HG03457 (cell line): ENCODE data around the gene INAFM1.
A peak's percentile ranks its signal among the peaks of the same experiment; 100 is the strongest.

ENCODE experiments used
- ATAC-seq: cut with Tn5 transposase; IDR thresholded peaks from one replicate; pipeline ENCODE4 v1.9.1; 2021; ENCODE audit warnings: moderate number of reproducible peaks; ENCODE audit not compliant: unreplicated experiment

The INAFM1 gene

GRCh38 chr19:47274071-47274890 lies at the start of gene INAFM1:
TSS of gene INAFM1 (plus strand) at chr19:47274885. CDS start at chr19:47274920, 35 bp downstream.
- ATAC-seq: no peak

- peak; percentile 38 for ATAC-seq
Measured at GRCh38 chr19:47225746-47226425, 48.8 kb upstream of the INAFM1 start.

DNA sequence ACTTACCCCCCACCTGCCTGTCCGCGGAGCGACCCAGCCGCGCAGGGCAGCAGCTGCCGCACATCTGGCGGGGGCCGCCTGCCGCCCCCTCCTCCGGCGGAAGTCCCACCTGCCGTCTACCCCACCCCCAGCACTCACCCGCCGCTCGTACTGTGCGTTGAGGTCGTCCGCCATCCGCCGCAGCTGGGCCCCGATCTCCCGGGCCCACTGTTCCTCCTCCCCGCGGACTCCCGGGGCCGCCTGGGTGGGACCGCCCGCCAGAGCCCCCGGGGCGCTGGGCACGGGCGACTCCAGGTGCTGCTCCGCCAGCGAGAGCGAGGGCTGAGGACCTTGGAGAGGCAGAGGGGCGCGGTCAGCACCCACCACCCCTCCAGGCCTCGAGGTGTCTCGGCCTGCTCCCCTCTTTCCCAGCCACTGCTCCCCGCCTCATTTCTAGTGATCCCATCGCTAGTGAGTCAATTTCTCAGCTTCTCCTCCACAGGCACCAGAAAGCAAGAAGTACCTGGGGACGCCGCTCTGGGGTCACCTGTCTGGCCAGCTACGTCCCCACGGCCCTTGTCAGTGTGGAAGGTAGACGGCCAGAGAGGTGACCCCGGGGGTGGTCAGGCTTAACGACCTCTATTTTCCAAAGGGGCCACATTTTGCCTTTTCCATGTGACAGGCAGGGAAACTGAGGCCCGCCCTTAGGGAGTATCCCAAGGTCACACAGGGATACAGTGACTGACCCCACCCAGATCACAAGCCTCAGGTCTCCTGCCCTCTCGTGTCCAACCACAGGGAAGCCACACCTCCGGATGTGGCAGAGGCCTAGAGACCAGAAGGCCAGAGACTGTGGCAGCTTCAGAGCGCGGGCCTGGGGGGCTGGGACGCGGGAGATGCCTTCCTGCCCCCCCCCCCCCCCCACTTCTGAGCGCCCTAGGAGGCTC lies 48.0 kb upstream of the INAFM1 start:
- peak; percentile 3 for ATAC-seq

DNA sequence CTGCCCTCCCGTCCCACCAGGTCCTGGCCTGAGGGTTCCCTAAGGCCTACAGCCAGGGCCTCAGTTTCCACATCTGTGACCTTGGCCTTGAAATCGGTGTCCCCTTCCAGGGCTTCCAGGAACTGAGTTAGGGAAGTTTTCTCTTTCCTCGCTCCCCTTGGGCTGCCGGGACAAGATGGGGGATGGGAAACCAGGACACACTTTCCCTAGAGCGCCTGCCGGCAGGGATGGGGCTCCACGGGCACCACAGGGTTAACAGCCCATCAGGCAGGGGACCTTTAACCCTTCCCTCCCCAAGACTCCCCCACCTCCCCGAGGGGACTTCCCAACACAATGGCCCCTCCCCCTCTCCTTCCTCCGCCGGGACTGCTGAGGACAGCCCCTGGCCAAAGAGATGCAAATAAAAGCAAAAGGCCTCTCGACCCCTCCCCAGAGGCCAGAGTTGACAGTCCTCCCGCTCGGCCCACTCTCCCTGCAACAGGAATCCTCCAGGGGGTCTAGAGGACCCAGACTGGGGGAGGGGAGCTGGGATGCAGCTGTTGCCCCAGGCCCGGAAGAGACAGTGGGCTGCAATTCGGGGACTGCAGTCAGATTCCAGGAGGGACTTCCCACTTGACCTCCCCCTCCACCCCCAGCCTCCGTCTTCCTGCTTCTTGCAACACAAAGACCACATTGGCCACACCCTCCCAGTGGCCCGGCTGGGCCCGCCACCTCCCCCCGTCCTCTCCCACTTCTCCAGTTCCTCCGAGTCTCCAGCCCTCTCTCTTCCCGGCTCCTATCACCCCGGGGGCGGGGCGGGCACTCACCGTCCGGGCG lies 47.1 kb upstream of the INAFM1 start:
- ATAC-seq: no peak

DNA sequence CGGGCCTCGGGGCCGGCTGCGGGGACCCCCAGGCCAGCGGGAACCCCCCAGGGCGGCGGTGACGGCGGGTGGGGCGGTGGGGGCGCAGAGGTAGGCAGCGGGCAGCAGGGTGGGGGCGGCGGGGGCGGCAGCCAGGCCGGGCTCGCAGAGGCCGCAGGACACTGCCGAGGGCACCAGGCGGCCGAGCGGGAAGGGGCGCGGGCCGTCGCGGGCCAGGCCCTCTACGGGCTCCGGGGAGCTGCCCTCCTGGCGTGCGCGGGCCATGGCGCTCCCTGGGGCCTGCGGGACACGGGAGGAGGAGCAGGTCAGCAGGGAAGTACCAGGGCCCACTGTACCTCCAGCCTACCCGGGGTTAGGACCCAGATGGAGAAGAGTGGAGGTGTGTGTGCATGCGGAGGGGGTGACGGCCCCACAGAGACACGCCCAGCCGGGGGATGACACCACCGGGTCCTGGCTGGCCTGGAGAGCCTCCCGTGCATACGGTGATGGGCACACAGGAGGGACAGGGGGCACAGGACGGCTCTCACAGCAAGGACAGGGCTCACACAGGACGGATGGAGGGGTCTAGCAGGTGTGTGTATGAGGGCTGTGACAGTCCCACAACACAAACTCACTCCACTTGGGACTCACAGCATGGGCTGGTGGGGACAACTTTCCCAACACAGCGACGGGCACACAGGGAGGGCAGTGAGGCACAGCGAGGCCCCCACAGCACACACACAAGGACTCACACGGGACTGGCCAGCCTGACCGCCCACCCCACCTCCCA lies 46.3 kb upstream of the INAFM1 start:
- ATAC-seq: no peak

GRCh38 chr19:47228937-47229675 lies 45.6 kb upstream of the INAFM1 start:
- ATAC-seq: no peak

DNA sequence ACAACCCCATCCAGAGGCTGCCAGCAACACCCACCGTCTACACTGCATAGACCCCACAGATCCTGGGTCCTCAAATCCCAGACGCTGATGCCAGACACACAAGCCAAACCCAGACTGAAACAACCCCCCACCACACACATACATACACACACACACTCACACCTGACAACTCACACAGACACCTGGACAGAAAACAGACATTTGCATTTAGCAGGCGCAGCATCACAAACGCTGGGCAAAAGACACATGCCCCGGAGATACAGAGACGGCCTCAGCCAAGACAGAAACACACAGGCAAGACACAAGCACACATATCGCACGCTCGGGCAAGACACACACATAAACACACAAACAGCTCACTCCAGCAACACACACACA lies 45.0 kb upstream of the INAFM1 start:
- no peak for ATAC-seq

DNA sequence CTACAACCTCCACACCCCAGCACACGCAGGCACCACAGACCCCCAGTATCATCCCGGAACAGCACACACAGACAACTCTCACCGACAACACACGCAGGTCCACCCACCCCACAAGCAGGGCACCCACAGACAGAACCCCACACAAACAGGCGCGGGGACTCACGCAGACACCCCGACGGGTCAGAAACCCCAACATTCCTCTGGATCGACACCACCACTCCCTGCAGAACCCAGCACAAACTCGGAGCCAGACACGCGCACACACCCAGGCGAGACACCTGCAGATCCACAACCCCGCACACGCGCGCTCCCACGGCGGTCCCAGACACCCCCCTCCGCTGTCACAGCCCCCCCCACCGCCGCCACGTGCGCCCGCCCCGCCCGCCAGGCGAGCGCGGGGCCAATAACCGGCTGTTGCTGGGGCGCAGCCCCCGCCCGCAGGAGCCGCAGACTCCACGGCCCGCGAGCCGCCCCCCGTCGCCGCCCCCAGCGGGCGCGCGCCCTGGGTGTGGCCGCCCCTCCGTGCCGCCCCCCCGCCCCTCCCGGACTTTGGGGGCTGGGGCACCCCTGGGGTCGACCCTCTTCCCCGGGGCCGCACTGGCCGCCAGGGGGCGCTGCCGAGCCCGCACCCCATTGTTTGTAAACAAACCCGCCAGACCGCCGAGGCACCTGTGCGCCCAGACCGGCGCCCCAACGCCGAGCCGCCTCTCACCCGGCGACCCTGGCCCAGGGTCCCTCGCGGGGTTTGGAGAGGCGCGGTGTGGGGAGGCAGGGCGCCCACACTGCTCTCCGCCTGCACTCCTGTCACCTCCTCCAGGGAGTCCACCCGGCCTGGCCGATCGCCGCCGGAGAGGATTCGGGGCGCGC lies 44.4 kb upstream of the INAFM1 start:
- peak; percentile 21 for ATAC-seq

DNA sequence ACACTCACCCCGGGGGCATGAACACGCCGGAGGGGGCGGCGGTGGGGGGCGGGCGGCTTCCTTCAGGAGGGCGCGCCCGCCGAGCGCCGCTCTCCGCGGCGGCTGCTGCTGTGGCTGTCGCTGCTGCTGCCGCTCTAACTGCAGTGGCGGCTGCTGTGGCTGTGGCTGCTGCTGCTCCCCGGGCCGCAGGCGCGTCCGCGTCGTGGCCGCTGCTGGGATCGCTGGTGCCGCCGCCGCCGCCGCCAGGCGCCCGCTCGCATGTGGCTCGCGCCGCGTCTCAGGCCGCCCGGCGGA lies 43.8 kb upstream of the INAFM1 start, which contains the start of gene BBC3:
TSS of gene BBC3 (minus strand) at position 279 of the 294 bp plus-strand sequence. CDS start 2,768 bp downstream, outside the sequence.
- no peak for ATAC-seq

GRCh38 chr19:47231215-47232054 lies 43.2 kb upstream of the INAFM1 start:
- ATAC-seq: no peak

GRCh38 chr19:47232422-47233211 lies 42.1 kb upstream of the INAFM1 start:
- ATAC-seq: no peak

- no peak for ATAC-seq
Measured at GRCh38 chr19:47236072-47236675, 38.5 kb upstream of the INAFM1 start.

- no peak for ATAC-seq
Measured at GRCh38 chr19:47239152-47239551, 35.5 kb upstream of the INAFM1 start.

DNA sequence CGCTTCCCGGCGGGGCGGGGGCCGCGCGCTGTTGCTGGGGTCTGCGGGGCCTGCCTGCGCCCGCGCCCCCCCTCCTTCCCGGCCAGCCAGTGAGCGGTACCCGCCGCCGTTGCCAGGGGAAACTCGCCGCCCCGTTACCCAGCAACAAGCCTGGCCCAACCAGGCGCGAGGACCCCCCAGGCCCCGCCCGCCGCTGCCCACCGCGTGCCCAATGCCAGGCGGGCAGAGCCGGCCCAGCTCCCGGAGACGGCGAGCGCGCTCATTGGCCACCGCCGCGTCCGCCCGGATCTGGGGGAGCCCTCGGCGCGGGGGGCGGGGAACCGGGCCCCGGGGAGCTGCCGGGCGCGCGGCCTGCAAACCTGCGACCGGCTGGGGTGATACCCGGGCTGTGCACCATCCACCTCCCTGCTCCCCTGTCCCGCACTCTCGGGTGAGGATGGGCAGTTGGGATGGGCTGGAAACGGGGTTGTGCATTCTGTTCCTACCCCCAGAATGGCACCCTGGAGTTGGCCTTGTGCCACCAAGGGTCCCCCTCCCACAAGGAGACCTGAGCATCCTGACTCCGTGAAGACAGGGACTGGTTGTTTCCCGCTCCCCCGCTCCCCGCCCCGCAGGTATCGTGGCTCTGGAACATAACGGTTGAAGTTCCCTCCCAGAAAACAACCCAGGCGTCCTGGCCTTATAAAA lies 34.9 kb upstream of the INAFM1 start:
- no peak for ATAC-seq

DNA sequence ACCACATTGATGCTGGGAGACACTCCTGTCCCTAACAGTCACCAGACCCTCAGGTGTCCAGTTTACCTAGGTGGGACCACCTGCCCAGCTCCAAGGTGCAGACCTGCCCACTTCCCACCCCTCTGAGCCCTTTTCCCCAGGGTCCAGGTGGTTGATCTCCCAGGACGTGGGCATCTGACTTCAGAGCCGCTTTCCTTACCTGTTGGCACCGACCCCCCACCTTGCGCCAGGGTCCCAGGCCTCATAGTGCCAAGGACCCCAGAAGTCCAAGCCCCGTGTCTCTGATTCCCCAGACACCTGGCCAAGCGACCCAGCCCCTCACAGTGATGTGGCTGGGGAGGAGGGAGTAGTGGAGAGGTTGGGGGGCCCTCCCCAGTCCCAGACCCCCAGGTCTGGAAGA lies 34.1 kb upstream of the INAFM1 start:
- no peak for ATAC-seq
